Breast epithelium (tissue), 3 donors: ENCODE results near the gene TRIM68.

Experiments used
- CTCF ChIP-seq, 3 donors: fragments of 450-650 bp; IDR thresholded peaks; one replicate each; pipeline ENCODE4 v1.5.1; 2016 to 2017; ENCODE audit warnings: antibody characterized with exemption in 3 of 3, mild to moderate bottlenecking in 3 of 3, moderate library complexity in 3 of 3
- POLR2A ChIP-seq: fragments of 450-650 bp; IDR thresholded peaks from one replicate; pipeline ENCODE4 v1.6.1; 2016; ENCODE audit warnings: antibody characterized with exemption, mild to moderate bottlenecking, moderate library complexity
- POLR2AphosphoS5 ChIP-seq, 3 donors: sonication (generic); formaldehyde crosslinking; IDR thresholded peaks; one replicate each; pipeline ENCODE4 v1.6.1; 2017; ENCODE audit warnings: antibody characterized with exemption in 3 of 3

DNA sequence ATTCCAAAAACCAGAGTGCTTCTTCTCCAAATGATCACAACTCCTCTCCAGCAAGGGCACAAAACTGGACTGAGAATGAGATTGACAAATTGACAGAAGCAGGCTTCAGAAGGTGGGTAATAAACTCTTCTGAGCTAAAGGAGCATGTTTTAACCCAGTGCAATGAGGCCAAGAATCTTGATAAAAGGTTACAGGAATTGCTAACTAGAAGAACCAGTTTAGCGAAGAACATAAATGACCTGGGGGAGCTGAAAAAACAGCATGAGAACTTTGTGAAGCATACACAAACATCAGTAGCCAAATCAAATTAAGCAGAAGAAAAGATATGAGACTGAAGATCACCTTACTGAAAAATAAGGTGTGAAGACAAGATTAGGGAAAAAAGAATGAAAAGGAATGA lies 47.6 kb downstream of the TRIM68 start:
- TF ChIP-seq POLR2A (no peak), CTCF (IDR thresholded peaks at IDR 0.05) (no peak), POLR2AphosphoS5 (IDR thresholded peaks at IDR 0.05) (no peak)
